H1 (cell line): Measurements from ENCODE around the gene TFE3. TPM values are rescaled to one million over a fixed set of nuclear protein-coding genes. Genes with fewer than 3 reads are reported as not detected.

Experiments
- CTCF ChIA-PET: fragments of 300-600 bp; sonication (Branson Sonifier 250); formaldehyde crosslinking; loops from one replicate; lab custom pipeline; 2021; ENCODE audit not compliant: partially characterized antibody; lab: Charles Lee
- POLR2A ChIA-PET: fragments of 300-600 bp; sonication (Branson Sonifier 250); formaldehyde crosslinking; loops from one replicate; lab custom pipeline; 2021; ENCODE audit warnings: inconsistent platforms; ENCODE audit not compliant: partially characterized antibody; lab: Charles Lee
- DNase-seq, 2 experiments: peaks; one replicate each; pipeline versions ENCODE4 v3.0.0 to v3.0.0-alpha.2; 2010 to 2022; ENCODE audit warnings: low spot score in 2 of 2, low read depth in 1 of 2, mixed read lengths in 1 of 2
- FAIRE-seq: peaks from 2 replicates; lab custom pipeline; 2011; peaks lifted over from hg19 to GRCh38; lab: Jason Lieb, UNC
- H2AFZ ChIP-seq: 2 replicates; pipeline ENCODE4 v1.8.1; 2012; ENCODE audit warnings: low read length, inconsistent platforms
- H2AK5ac ChIP-seq: 2 replicates; pipeline ENCODE4 v1.6.1; 2013; ENCODE audit warnings: low read depth, low read length
- H2BK120ac ChIP-seq: replicated peaks from 2 replicates; pipeline ENCODE3; 2013; ENCODE audit warnings: low read depth, low read length, inconsistent platforms
- H2BK12ac ChIP-seq: 2 replicates; pipeline ENCODE4 v1.6.1; 2013; ENCODE audit warnings: low read depth, low read length
- H2BK15ac ChIP-seq: 2 replicates; pipeline ENCODE4 v1.6.1; 2013; ENCODE audit warnings: low read length
- H2BK20ac ChIP-seq: 2 replicates; pipeline ENCODE4 v1.6.1; 2013; ENCODE audit warnings: low read length
- H2BK5ac ChIP-seq: 2 replicates; pipeline ENCODE4 v1.6.1; 2013; ENCODE audit warnings: low read depth, low read length
- H3K14ac ChIP-seq: 2 replicates; pipeline ENCODE4 v1.6.1; 2013; ENCODE audit warnings: inconsistent platforms; ENCODE audit not compliant: insufficient read length
- H3K18ac ChIP-seq: 2 replicates; pipeline ENCODE4 v1.6.1; 2013; ENCODE audit warnings: low read length; ENCODE audit errors: extremely low read depth
- H3K23ac ChIP-seq: 2 replicates; pipeline ENCODE4 v1.6.1; 2013; ENCODE audit warnings: inconsistent platforms; ENCODE audit not compliant: insufficient read length
- H3K23me2 ChIP-seq: 2 replicates; pipeline ENCODE4 v1.6.1; 2013; ENCODE audit warnings: low read depth, low read length
- H3K27ac ChIP-seq: 2 replicates; pipeline ENCODE4 v1.6.1; 2011; ENCODE audit warnings: low read depth, low read length, inconsistent platforms
- H3K27me3 ChIP-seq, 4 experiments: replicated peaks in 1 of 4; 1 replicate in 1 of 4; 2 replicates in 3 of 4; pipeline versions ENCODE4 v1.6.1 to v1.8.1; 2011 to 2013; ENCODE audit warnings: low read length in 3 of 4, mild to moderate bottlenecking in 3 of 4, inconsistent platforms in 2 of 4, mixed read lengths in 2 of 4, moderate library complexity in 1 of 4; ENCODE audit not compliant: control insufficient read depth in 3 of 4, insufficient read depth in 3 of 4; ENCODE audit errors: extremely low read depth in 1 of 4
- H3K36me3 ChIP-seq, 4 experiments: 2 replicates each; pipeline versions ENCODE4 v1.6.1 to v1.8.1; 2011 to 2013; ENCODE audit warnings: mild to moderate bottlenecking in 4 of 4, low read length in 3 of 4, moderate library complexity in 2 of 4, control low read depth in 1 of 4, inconsistent platforms in 1 of 4; ENCODE audit not compliant: insufficient read depth in 4 of 4, control insufficient read depth in 2 of 4
- H3K4ac ChIP-seq: replicated peaks from 2 replicates; pipeline ENCODE3; 2013; ENCODE audit warnings: low read length, low read depth, mixed read lengths, inconsistent platforms; ENCODE audit not compliant: insufficient read length
- H3K4me1 ChIP-seq, 4 experiments: replicated peaks in 1 of 4; 1 replicate in 1 of 4; 2 replicates in 3 of 4; pipeline versions ENCODE4 v1.6.1 to v1.8.1; 2011 to 2013; ENCODE audit warnings: low read length in 3 of 4, inconsistent platforms in 2 of 4, mixed read lengths in 1 of 4; ENCODE audit not compliant: insufficient read depth in 4 of 4, control insufficient read depth in 3 of 4
- H3K4me2 ChIP-seq, 2 experiments: 2 replicates each; pipeline versions ENCODE4 v1.6.1 to v1.8.1; 2011 to 2013; ENCODE audit warnings: low read depth in 2 of 2, low read length in 2 of 2, control low read depth in 1 of 2, inconsistent platforms in 1 of 2, mild to moderate bottlenecking in 1 of 2; ENCODE audit not compliant: insufficient read depth in 1 of 2
- H3K4me3 ChIP-seq, 4 experiments: fragments of 200-600, 300-600 bp in 1 of 4; sonication (generic), shearing (Covaris generic), sonication (Bioruptor Twin) in 1 of 4; 2 replicates each; pipeline versions ENCODE4 v1.5.1 to v1.8.1; 2011 to 2016; ENCODE audit warnings: low read length in 4 of 4, low read depth in 3 of 4, control low read depth in 2 of 4, inconsistent platforms in 2 of 4, mild to moderate bottlenecking in 2 of 4, mixed read lengths in 1 of 4, moderate library complexity in 1 of 4; ENCODE audit not compliant: insufficient read depth in 2 of 4; ENCODE audit errors: extremely low read depth in 1 of 4
- H3K56ac ChIP-seq: replicated peaks from 2 replicates; pipeline ENCODE3; 2013; ENCODE audit warnings: low read depth, mild to moderate bottlenecking, mixed read lengths, low read length, inconsistent platforms; ENCODE audit not compliant: insufficient read length
- H3K79me1 ChIP-seq: 2 replicates; pipeline ENCODE4 v1.6.1; 2013; ENCODE audit warnings: low read depth, low read length, control low read depth
- H3K79me2 ChIP-seq, 2 experiments: 2 replicates each; pipeline versions ENCODE4 v1.6.1 to v1.8.1; 2012 to 2013; ENCODE audit warnings: low read length in 2 of 2, mild to moderate bottlenecking in 2 of 2, inconsistent platforms in 1 of 2; ENCODE audit not compliant: insufficient read depth in 2 of 2, control insufficient read depth in 1 of 2
- H3K9ac ChIP-seq, 4 experiments: replicated peaks in 1 of 4; 1 replicate in 1 of 4; 2 replicates in 3 of 4; pipeline versions ENCODE4 v1.6.1 to v1.8.1; 2011 to 2013; ENCODE audit warnings: low read depth in 3 of 4, low read length in 3 of 4, control low read depth in 2 of 4, mild to moderate bottlenecking in 2 of 4, moderate library complexity in 2 of 4, inconsistent platforms in 1 of 4; ENCODE audit errors: extremely low read depth in 1 of 4
- H3K9me3 ChIP-seq, 2 experiments: 2 replicates each; pipeline versions ENCODE4 v1.6.1 to v1.8.1; 2012 to 2013; ENCODE audit warnings: mild to moderate bottlenecking in 2 of 2, moderate library complexity in 2 of 2, control low read depth in 1 of 2, inconsistent platforms in 1 of 2, low read depth in 1 of 2, low read length in 1 of 2, mixed read lengths in 1 of 2; ENCODE audit not compliant: insufficient read depth in 2 of 2
- H4K20me1 ChIP-seq, 2 experiments: replicated peaks in 1 of 2; 2 replicates each; pipeline versions ENCODE3 to v1.8.1; 2011 to 2013; ENCODE audit warnings: inconsistent platforms in 2 of 2, low read length in 2 of 2, mild to moderate bottlenecking in 1 of 2; ENCODE audit not compliant: insufficient read depth in 2 of 2, control insufficient read depth in 1 of 2
- H4K5ac ChIP-seq: 2 replicates; pipeline ENCODE4 v1.6.1; 2013; ENCODE audit warnings: low read length, low read depth, mixed read lengths, inconsistent platforms; ENCODE audit not compliant: insufficient read length
- H4K8ac ChIP-seq: 2 replicates; pipeline ENCODE4 v1.8.0; 2013; ENCODE audit warnings: mild to moderate bottlenecking, moderate library complexity, low read length, inconsistent platforms; ENCODE audit not compliant: insufficient read depth; ENCODE audit errors: extremely low read depth
- H4K91ac ChIP-seq: replicated peaks from 2 replicates; pipeline ENCODE3; 2013; ENCODE audit warnings: low read length, mixed read lengths, inconsistent platforms; ENCODE audit not compliant: insufficient read length
- CBX5 ChIP-seq: fragments of 300-800, 300-1000 bp; sonication (generic); IDR thresholded peaks from 2 replicates; pipeline ENCODE4 v1.7.1; 2016; ENCODE audit warnings: antibody characterized with exemption, low read length, low read depth
- POU5F1 ChIP-seq: IDR thresholded peaks from 2 replicates; pipeline ENCODE4 v1.6.1; 2011; ENCODE audit warnings: low read depth, mild to moderate bottlenecking, low read length, moderate library complexity
- RAD21 ChIP-seq, 2 experiments: IDR thresholded peaks in 1 of 2; conservative IDR thresholded peaks in 1 of 2; 2 replicates each; pipeline ENCODE4 v1.6.1; 2011; ENCODE audit warnings: low read depth in 2 of 2, low read length in 2 of 2, improper control_type of control experiment in 1 of 2, inconsistent platforms in 1 of 2, mild to moderate bottlenecking in 1 of 2, moderate library complexity in 1 of 2
- RFX5 ChIP-seq: IDR thresholded peaks from 2 replicates; pipeline ENCODE4 v1.6.1; 2011; ENCODE audit warnings: low read depth, low read length, improper control_type of control experiment, borderline replicate concordance
- SIRT6 ChIP-seq: IDR thresholded peaks from one replicate; pipeline ENCODE4 v1.7.1; 2012; ENCODE audit warnings: low read length, inconsistent platforms
- TAF1 ChIP-seq: IDR thresholded peaks from 2 replicates; pipeline ENCODE4 v1.6.1; 2011; ENCODE audit warnings: mild to moderate bottlenecking, low read depth, low read length
- TCF12 ChIP-seq: IDR thresholded peaks from 2 replicates; pipeline ENCODE4 v1.6.1; 2011; ENCODE audit warnings: low read depth, mild to moderate bottlenecking, low read length
- WGBS, 2 experiments: shearing (Covaris generic) in 1 of 2; methylation state at CpG; one replicate each; pipeline versions ENCODE4 v1.1.6 to v1.1.7; 2013 to 2015; ENCODE audit warnings: low lambda C conversion rate in 2 of 2, mixed read lengths in 2 of 2, inconsistent platforms in 1 of 2, low coverage in 1 of 2, missing lambda C conversion rate in 1 of 2; ENCODE audit not compliant: insufficient replicate concordance in 2 of 2, insufficient coverage in 1 of 2, insufficient read length in 1 of 2; ENCODE audit errors: extremely low coverage in 1 of 2, missing lambda C conversion rate in 1 of 2; 5-methylcytosine and 5-hydroxymethylcytosine counted together
- polyA plus RNA-seq, 7 experiments: library from polyadenylated mRNA; depleted of rRNA in 3 of 7; stranded (reverse) in 5 of 7; unstranded in 2 of 7; fragments of >200 nt in 5 of 7; fragments of 200-250 nt in 2 of 7; gene quantifications; 1 replicate in 5 of 7; 2 replicates in 1 of 7; 4 replicates in 1 of 7; pipeline versions ENCODE4 v1.2.1 to v1.2.3, GENCODE V29; 2011 to 2013; ENCODE audit warnings: missing spikeins in 2 of 7, mixed read lengths in 2 of 7
- total RNA-seq: library from RNA; stranded (reverse); fragmentation: NEBNext Ultra II Directional; extraction: Animal tissue kit (Norgen Biotek cat#: 25700); gene quantifications from 2 replicates; pipeline ENCODE4 v1.2.1, GENCODE V29; 2021

The TFE3 gene
- total and polyA plus RNA-seq, 2 of the 8 experiments (the other 6 are each of a cell fraction or from before 2014, with no cell fraction given), result 33.7 to 52.9 TPM

- Histone ChIP-seq H3K14ac (no peak overlapping the region), H4K20me1 (peaks cover 0 to 2% of the 10 kb centered on the region in 2 experiments), H2BK120ac (no peak overlapping the region), H2BK15ac (no peak overlapping the region), H3K9me3 (no peaks in the 10 kb centered on the region), H3K79me2 (no peaks in the 10 kb centered on the region), H4K5ac (no peak overlapping the region), H3K9ac (no peak overlapping the region), H3K23me2 (no peaks in the 10 kb centered on the region), H3K18ac (no peak overlapping the region), H3K4me2 (no peak overlapping the region; a peak in 1 of 4 replicates), H2BK5ac (no peak overlapping the region), H3K27ac (no peak overlapping the region; the same call in 1 of the 2 replicates), H2BK12ac (no peak overlapping the region), H4K8ac (no peak overlapping the region), H4K91ac (no peak overlapping the region), H3K4ac (no peak overlapping the region), H3K4me3 (no peak overlapping the region), H3K56ac (no peak overlapping the region), H2AK5ac (no peak overlapping the region), H3K27me3 (no peaks in the 10 kb centered on the region), H3K79me1 (no peaks in the 10 kb centered on the region), H2BK20ac (no peak overlapping the region), H2AFZ (no peak overlapping the region), H3K36me3 (peaks cover 10 to 52% (median 36%) of the 10 kb centered on the region in 4 experiments; a peak in 7 of 8 replicates), H3K23ac (no peak overlapping the region), H3K4me1 (peaks cover 0 to 6% (median 2%) of the 10 kb centered on the region in 4 experiments; a peak in 2 of 7 replicates)
- WGBS, 2 experiments, result 73% methylated on average over 2 of the region's 6 CpGs; no CpG with 5 or more reads in 1 of the 2 experiments
- CTCF ChIA-PET, result no interaction called here
- POLR2A ChIA-PET, result interaction anchor here (0.9 to 2.0 kb wide), 9 partner anchors 10 to 115 kb away, joined by 3 to 11 read pairs (median 3); partner anchors contain the start of gene KCND1
- FAIRE-seq (no peak), DNase-seq (no peak)
- no peak for TF ChIP-seq SIRT6
- no peak for TF ChIP-seq TCF12
- no peak for TF ChIP-seq CBX5
- no peak for TF ChIP-seq POU5F1
- no peak for TF ChIP-seq RAD21 (IDR thresholded peaks at IDR 0.05 in 1 of 2, conservative IDR thresholded peaks at IDR 0.05 in 1 of 2; ENCODE audit: low read depth in 2 of 2, low read length in 2 of 2)
- no peak for TF ChIP-seq TAF1
- TF ChIP-seq RFX5, result no peak
Observed at GRCh38 chrX:49030283-49030682, 12.9 kb downstream of the TFE3 start.
